HG02870 (cell line): ENCODE data around the gene HOXA4.

Source experiments
- ATAC-seq: cut with Tn5 transposase; IDR thresholded peaks from one replicate; pipeline ENCODE4 v1.9.1; 2021; ENCODE audit warnings: mild to moderate bottlenecking, moderate library complexity; ENCODE audit not compliant: unreplicated experiment

HOXA4 gene

GRCh38 chr7:27147199-27148030, 16.9 kb upstream of the HOXA4 start, which contains the start of gene HOXA6:
Gene HOXA6, minus strand, starts transcription at chr7:27147774. Its CDS starts 25 bp downstream, at chr7:27147749.
- ATAC-seq: no peak

GRCh38 chr7:27146491-27147198, 16.1 kb upstream of the HOXA4 start:
- ATAC-seq: no peak

GRCh38 chr7:27145914-27146412, 15.4 kb upstream of the HOXA4 start:
- ATAC-seq: no peak

- no peak for ATAC-seq
Observed at GRCh38 chr7:27145165-27145913, 14.8 kb upstream of the HOXA4 start.

- ATAC-seq: no peak
Observed at GRCh38 chr7:27144781-27145164, 14.2 kb upstream of the HOXA4 start.

GRCh38 chr7:27143950-27144780, 13.6 kb upstream of the HOXA4 start:
- ATAC-seq: no peak

GRCh38 chr7:27143023-27143949, 12.7 kb upstream of the HOXA4 start, which contains the start of gene HOXA5:
Gene HOXA5, minus strand, starts transcription at chr7:27143681. Its CDS starts 74 bp downstream, at chr7:27143607.
- no peak for ATAC-seq

- no peak for ATAC-seq
Observed at GRCh38 chr7:27142580-27143022, 12.0 kb upstream of the HOXA4 start.

GRCh38 chr7:27141923-27142579, 11.5 kb upstream of the HOXA4 start:
- no peak for ATAC-seq

GRCh38 chr7:27141137-27141922, 10.8 kb upstream of the HOXA4 start:
- no peak for ATAC-seq

- ATAC-seq: no peak
Observed at GRCh38 chr7:27140126-27140857, 9.7 kb upstream of the HOXA4 start.

- no peak for ATAC-seq
Observed at GRCh38 chr7:27139334-27140125, 9.0 kb upstream of the HOXA4 start.

GRCh38 chr7:27138985-27139333, 8.4 kb upstream of the HOXA4 start:
- ATAC-seq: no peak

- no peak for ATAC-seq
Observed at GRCh38 chr7:27138472-27138871, 7.9 kb upstream of the HOXA4 start.

- no peak for ATAC-seq
Observed at GRCh38 chr7:27137640-27138315, 7.2 kb upstream of the HOXA4 start.

- ATAC-seq: no peak
Observed at GRCh38 chr7:27134392-27134791, 3.8 kb upstream of the HOXA4 start.
